Liver (tissue), 3 donors: ENCODE data around the gene GPR21.

ENCODE experiments used
- CTCF ChIP-seq: fragments of 150-350 bp; IDR thresholded peaks from 2 replicates; pipeline ENCODE4 v1.5.1; 2017; ENCODE audit warnings: improper control_type of control experiment, low read depth, low read length; ENCODE audit not compliant: missing input control
- FOXA1 ChIP-seq: IDR thresholded peaks from 2 replicates; pipeline ENCODE4 v1.6.1; 2016; ENCODE audit warnings: antibody characterized with exemption
- JUND ChIP-seq, 2 donors: IDR thresholded peaks; 2 replicates each; pipeline ENCODE4 v1.6.1; 2016; ENCODE audit warnings: antibody characterized with exemption in 2 of 2
- SP1 ChIP-seq: IDR thresholded peaks from 2 replicates; pipeline ENCODE4 v1.6.1; 2018; ENCODE audit warnings: antibody characterized with exemption, mild to moderate bottlenecking
- TF ChIP-seq, protein P1 (sequence below): IDR thresholded peaks from 2 replicates; pipeline ENCODE4 v1.6.1; 2016; ENCODE audit warnings: antibody characterized with exemption
- TF ChIP-seq, protein P2 (sequence below): IDR thresholded peaks from 2 replicates; pipeline ENCODE4 v1.6.1; 2016; ENCODE audit warnings: antibody characterized with exemption
- donor health status: healthy.
- donor health status: healthy.

- TF ChIP-seq FOXA1 (no peak), CTCF (no peak), JUND (IDR thresholded peaks at IDR 0.05) (no peak), SP1 (no peak)
- TF ChIP-seq, protein P1, sequence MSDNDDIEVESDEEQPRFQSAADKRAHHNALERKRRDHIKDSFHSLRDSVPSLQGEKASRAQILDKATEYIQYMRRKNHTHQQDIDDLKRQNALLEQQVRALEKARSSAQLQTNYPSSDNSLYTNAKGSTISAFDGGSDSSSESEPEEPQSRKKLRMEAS: no peak
- TF ChIP-seq, protein P2, sequence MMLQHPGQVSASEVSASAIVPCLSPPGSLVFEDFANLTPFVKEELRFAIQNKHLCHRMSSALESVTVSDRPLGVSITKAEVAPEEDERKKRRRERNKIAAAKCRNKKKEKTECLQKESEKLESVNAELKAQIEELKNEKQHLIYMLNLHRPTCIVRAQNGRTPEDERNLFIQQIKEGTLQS: no peak
Measured at GRCh38 chr9:123035791-123036190, 2.3 kb downstream of the GPR21 start.
